Muscle layer of colon (tissue), 2 donors: ENCODE results near the gene SLC2A13.

Experiments
- H3K27ac ChIP-seq: one replicate; pipeline ENCODE4 v1.7.0; 2013; ENCODE audit warnings: low read depth, mild to moderate bottlenecking, low read length, moderate library complexity
- H3K27me3 ChIP-seq, 2 donors: one replicate each; pipeline ENCODE4 v1.7.0; 2013; ENCODE audit warnings: low read length in 2 of 2, mild to moderate bottlenecking in 2 of 2; ENCODE audit not compliant: insufficient read depth in 2 of 2, control insufficient read depth in 1 of 2
- H3K36me3 ChIP-seq: one replicate; pipeline ENCODE4 v1.7.0; 2013; ENCODE audit warnings: mild to moderate bottlenecking, low read length; ENCODE audit not compliant: insufficient read depth
- H3K4me1 ChIP-seq: one replicate; pipeline ENCODE4 v1.7.0; 2013; ENCODE audit warnings: mild to moderate bottlenecking, low read length; ENCODE audit not compliant: insufficient read depth
- H3K4me3 ChIP-seq, 2 donors: one replicate each; pipeline ENCODE4 v1.7.0; 2013; ENCODE audit warnings: low read length in 2 of 2, low read depth in 1 of 2, mild to moderate bottlenecking in 1 of 2, moderate library complexity in 1 of 2
- H3K9ac ChIP-seq: one replicate; pipeline ENCODE4 v1.7.0; 2013; ENCODE audit warnings: low read length
- H3K9me3 ChIP-seq: one replicate; pipeline ENCODE4 v1.7.0; 2013; ENCODE audit warnings: mild to moderate bottlenecking, low read length
- donor health status: abdominal sarcoma.
- donor health status: Adenocarcinoma of cecum.

Gene SLC2A13

GRCh38 chr12:39990122-39991101 is 115.5 kb downstream of the SLC2A13 start:
- Histone ChIP-seq H3K27ac (no peak overlapping the region), H3K4me3 (no peak overlapping the region), H3K4me1 (peaks cover 11% of the 10 kb centered on the region), H3K36me3 (no peaks in the 10 kb centered on the region), H3K9me3 (no peaks in the 10 kb centered on the region), H3K27me3 (no peaks in the 10 kb centered on the region), H3K9ac (no peak overlapping the region)

- no peaks in the 10 kb centered on the region for H3K9me3 ChIP-seq
Measured at GRCh38 chr12:39989501-39989900, 116.4 kb downstream of the SLC2A13 start.

GRCh38 chr12:39988574-39988973 is 117.3 kb downstream of the SLC2A13 start:
- Histone ChIP-seq H3K27me3 (no peaks in the 10 kb centered on the region), H3K27ac (no peak overlapping the region), H3K4me1 (peaks cover 11% of the 10 kb centered on the region), H3K9me3 (no peaks in the 10 kb centered on the region), H3K4me3 (no peak overlapping the region), H3K36me3 (no peaks in the 10 kb centered on the region), H3K9ac (no peak overlapping the region)

More at GRCh38 chr12:39989501-39989900, 116.4 kb downstream of the SLC2A13 start:
- Histone ChIP-seq H3K4me1 (peaks cover 11% of the 10 kb centered on the region), H3K27me3 (no peaks in the 10 kb centered on the region), H3K36me3 (no peaks in the 10 kb centered on the region), H3K4me3 (no peak overlapping the region), H3K9ac (no peak overlapping the region), H3K27ac (no peak overlapping the region)

GRCh38 chr12:39986674-39987073 is 119.2 kb downstream of the SLC2A13 start:
- no peak overlapping the region for H3K4me3 ChIP-seq
- no peaks in the 10 kb centered on the region for H3K27me3 ChIP-seq
- no peaks in the 10 kb centered on the region for H3K9me3 ChIP-seq
- H3K36me3 ChIP-seq = no peaks in the 10 kb centered on the region
- H3K4me1 ChIP-seq = peaks cover 11% of the 10 kb centered on the region
- H3K9ac ChIP-seq = no peak overlapping the region
- H3K27ac ChIP-seq = no peak overlapping the region

- H3K4me3 ChIP-seq = no peak overlapping the region
- peaks cover 4% of the 10 kb centered on the region for H3K4me1 ChIP-seq
- no peak overlapping the region for H3K9ac ChIP-seq
- no peak overlapping the region for H3K27ac ChIP-seq
- no peaks in the 10 kb centered on the region for H3K9me3 ChIP-seq
- no peaks in the 10 kb centered on the region for H3K36me3 ChIP-seq
- no peaks in the 10 kb centered on the region for H3K27me3 ChIP-seq
Measured at GRCh38 chr12:39984670-39985069, 121.2 kb downstream of the SLC2A13 start.

- no peaks in the 10 kb centered on the region for H3K36me3 ChIP-seq
- no peak overlapping the region for H3K27ac ChIP-seq
- H3K27me3 ChIP-seq = no peaks in the 10 kb centered on the region
- no peaks in the 10 kb centered on the region for H3K9me3 ChIP-seq
- H3K4me1 ChIP-seq = peaks cover 6% of the 10 kb centered on the region
- no peak overlapping the region for H3K4me3 ChIP-seq
- no peak overlapping the region for H3K9ac ChIP-seq
Measured at GRCh38 chr12:39975374-39975918, 130.4 kb downstream of the SLC2A13 start.

- H3K27ac ChIP-seq = no peak overlapping the region
- no peaks in the 10 kb centered on the region for H3K27me3 ChIP-seq
- H3K4me3 ChIP-seq = no peak overlapping the region
- H3K36me3 ChIP-seq = no peaks in the 10 kb centered on the region
- peaks cover 6% of the 10 kb centered on the region for H3K4me1 ChIP-seq
- H3K9me3 ChIP-seq = no peaks in the 10 kb centered on the region
- H3K9ac ChIP-seq = no peak overlapping the region
Measured at GRCh38 chr12:39972119-39972518, 133.8 kb downstream of the SLC2A13 start.

GRCh38 chr12:39971348-39971747 is 134.5 kb downstream of the SLC2A13 start:
- no peak overlapping the region for H3K27ac ChIP-seq
- H3K4me3 ChIP-seq = no peak overlapping the region
- H3K27me3 ChIP-seq = no peaks in the 10 kb centered on the region
- H3K9me3 ChIP-seq = no peaks in the 10 kb centered on the region
- H3K36me3 ChIP-seq = no peaks in the 10 kb centered on the region
- H3K9ac ChIP-seq = no peak overlapping the region
- H3K4me1 ChIP-seq = peaks cover 6% of the 10 kb centered on the region

GRCh38 chr12:39966721-39967120 is 139.2 kb downstream of the SLC2A13 start:
- Histone ChIP-seq H3K4me1 (no peaks in the 10 kb centered on the region), H3K9me3 (no peaks in the 10 kb centered on the region), H3K27me3 (no peaks in the 10 kb centered on the region), H3K9ac (no peak overlapping the region), H3K4me3 (no peak overlapping the region), H3K27ac (no peak overlapping the region), H3K36me3 (no peaks in the 10 kb centered on the region)

- Histone ChIP-seq H3K27me3 (no peaks in the 10 kb centered on the region), H3K36me3 (no peaks in the 10 kb centered on the region), H3K9me3 (no peaks in the 10 kb centered on the region), H3K4me3 (no peak overlapping the region), H3K9ac (no peak overlapping the region), H3K4me1 (no peaks in the 10 kb centered on the region), H3K27ac (no peak overlapping the region)
Measured at GRCh38 chr12:39966256-39966655, 139.6 kb downstream of the SLC2A13 start.

GRCh38 chr12:39959467-39959866 is 146.4 kb downstream of the SLC2A13 start:
- Histone ChIP-seq H3K27ac (no peak overlapping the region), H3K9me3 (no peaks in the 10 kb centered on the region), H3K9ac (no peak overlapping the region), H3K27me3 (no peaks in the 10 kb centered on the region), H3K4me1 (no peaks in the 10 kb centered on the region), H3K4me3 (no peak overlapping the region), H3K36me3 (no peaks in the 10 kb centered on the region)
